Prostate gland (tissue), 2 donors: Measurements from ENCODE around the gene SPRING1.

Experiments
- POLR2A ChIP-seq: fragments of 450-650 bp; IDR thresholded peaks from one replicate; pipeline ENCODE4 v1.6.1; 2016; ENCODE audit warnings: antibody characterized with exemption, mild to moderate bottlenecking
- POLR2AphosphoS5 ChIP-seq: sonication (generic); formaldehyde crosslinking; IDR thresholded peaks from one replicate; pipeline ENCODE4 v1.6.1; 2017; ENCODE audit warnings: antibody characterized with exemption
- TF ChIP-seq, protein P1 (sequence below), 4 experiments: fragments of 200-600 bp in 2 of 4; fragments of 450-650 bp in 2 of 4; sonication (generic) in 2 of 4; IDR thresholded peaks; 1 replicate in 3 of 4; 2 replicates in 1 of 4; pipeline ENCODE4 v1.5.1; 2016 to 2019; ENCODE audit warnings: antibody characterized with exemption in 4 of 4, mild to moderate bottlenecking in 2 of 4, moderate library complexity in 2 of 4

DNA sequence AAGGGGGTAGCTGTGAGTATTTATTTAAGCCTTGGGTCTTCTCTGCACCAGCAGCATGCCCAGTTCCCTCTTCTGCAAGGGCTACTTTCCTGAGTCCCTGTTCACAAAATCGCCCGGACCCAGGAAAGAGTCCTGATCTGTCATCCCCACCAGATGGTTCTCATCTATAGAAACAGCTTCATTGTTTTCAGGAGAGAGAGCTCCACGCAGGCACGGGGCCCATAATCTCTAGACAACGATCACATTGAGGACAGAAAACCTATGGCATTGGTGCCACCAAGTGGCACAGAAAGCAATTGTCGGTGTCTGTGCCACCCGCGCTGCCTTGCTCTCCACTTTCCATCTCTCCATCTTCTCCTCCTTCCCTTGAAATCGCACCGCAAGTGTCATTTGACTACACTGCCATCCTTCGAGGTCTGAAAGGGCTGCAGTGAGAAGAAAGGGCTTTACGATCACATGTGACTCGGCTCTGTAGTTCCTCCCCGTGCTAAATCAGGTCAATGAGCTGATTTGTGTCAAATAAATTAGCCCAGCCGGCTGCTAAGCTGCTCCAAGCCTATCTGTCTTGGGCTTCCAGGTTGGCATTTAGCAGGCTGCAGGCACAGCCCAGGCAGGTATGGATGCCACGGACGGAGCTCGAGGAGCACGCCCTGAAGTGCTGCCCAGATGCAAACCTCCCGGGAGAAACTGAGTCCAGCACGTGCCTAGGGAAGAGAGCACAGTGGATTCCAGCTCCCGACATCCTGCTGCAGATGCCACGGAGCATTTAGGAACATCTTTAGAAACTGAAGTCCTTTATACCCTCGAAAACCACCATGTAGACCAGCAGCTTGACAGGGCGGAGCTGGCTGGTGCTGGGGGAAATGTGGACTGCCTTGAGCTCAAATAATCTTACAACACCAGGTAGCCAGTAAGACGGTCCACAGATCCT is 28.8 kb downstream of the SPRING1 start:
- TF ChIP-seq POLR2A (no peak), POLR2AphosphoS5 (peak; percentile 58)
- TF ChIP-seq, protein P1, sequence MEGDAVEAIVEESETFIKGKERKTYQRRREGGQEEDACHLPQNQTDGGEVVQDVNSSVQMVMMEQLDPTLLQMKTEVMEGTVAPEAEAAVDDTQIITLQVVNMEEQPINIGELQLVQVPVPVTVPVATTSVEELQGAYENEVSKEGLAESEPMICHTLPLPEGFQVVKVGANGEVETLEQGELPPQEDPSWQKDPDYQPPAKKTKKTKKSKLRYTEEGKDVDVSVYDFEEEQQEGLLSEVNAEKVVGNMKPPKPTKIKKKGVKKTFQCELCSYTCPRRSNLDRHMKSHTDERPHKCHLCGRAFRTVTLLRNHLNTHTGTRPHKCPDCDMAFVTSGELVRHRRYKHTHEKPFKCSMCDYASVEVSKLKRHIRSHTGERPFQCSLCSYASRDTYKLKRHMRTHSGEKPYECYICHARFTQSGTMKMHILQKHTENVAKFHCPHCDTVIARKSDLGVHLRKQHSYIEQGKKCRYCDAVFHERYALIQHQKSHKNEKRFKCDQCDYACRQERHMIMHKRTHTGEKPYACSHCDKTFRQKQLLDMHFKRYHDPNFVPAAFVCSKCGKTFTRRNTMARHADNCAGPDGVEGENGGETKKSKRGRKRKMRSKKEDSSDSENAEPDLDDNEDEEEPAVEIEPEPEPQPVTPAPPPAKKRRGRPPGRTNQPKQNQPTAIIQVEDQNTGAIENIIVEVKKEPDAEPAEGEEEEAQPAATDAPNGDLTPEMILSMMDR (IDR thresholded peaks at IDR 0.05): peak in 3 of 4 experiments; percentile 46 to 76 (median 69)
